NCI-H2196 treated with DMSO at 0.1 percent for 48 hours (cell line): Measurements from ENCODE around the gene SPTBN1.
"Not testable (repeated sequence)": the region's sequence is repeated elsewhere in the genome, so short reads cannot be mapped to it uniquely, and the experiment has no call there.

ENCODE experiments used
- DNase-seq: peaks from one replicate; lab custom pipeline; 2025; ENCODE audit not compliant: unreplicated experiment; lab: John Stamatoyannopoulos, UW

The SPTBN1 gene

GRCh38 chr2:54691445-54692135 lies 235.5 kb downstream of the SPTBN1 start:
- DNase-seq = no peak

DNA sequence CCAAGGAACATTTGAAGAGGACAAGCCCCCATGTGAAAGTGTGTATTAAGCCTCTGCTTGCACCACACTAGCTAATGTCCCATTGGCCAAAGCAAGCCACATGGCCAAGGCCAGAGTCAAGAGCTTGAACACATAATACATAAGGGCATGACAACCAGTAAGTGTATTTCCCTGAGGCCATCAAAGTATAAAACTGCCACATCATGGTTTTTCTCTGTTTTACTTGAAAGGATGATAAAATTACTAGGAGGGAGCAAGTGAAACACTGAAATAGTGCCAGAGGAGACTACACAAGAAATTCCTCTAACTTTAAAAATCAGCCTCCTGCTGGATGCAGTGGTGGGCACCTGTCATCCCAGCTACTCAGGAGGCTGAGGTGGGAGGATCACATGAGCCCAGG lies 236.4 kb downstream of the SPTBN1 start:
- DNase-seq = no peak

- DNase-seq = no peak
Measured at GRCh38 chr2:54695378-54695777, 239.3 kb downstream of the SPTBN1 start.

GRCh38 chr2:54697934-54698333 lies 241.8 kb downstream of the SPTBN1 start:
- no peak for DNase-seq

- not testable (repeated sequence) for DNase-seq
Measured at GRCh38 chr2:54698926-54699325, 242.8 kb downstream of the SPTBN1 start.

DNA sequence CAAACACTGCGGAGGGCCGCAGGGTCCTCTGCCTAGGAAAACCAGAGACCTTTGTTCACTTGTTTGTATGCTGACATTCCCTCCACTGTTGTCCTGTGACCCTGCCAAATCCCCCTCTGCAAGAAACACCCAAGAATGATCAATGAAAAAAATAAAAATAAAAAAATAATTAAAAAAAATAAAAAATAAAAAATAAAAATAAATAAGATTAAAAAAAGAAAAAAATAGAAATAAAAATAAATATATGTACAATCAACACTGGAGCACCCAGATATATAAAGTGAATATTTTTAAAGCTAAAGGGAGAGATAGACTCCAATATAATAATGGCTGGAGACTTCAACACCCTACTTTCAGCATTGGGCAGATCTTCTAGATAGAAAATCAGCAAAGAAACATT lies 243.5 kb downstream of the SPTBN1 start:
- no peak for DNase-seq

GRCh38 chr2:54701029-54701428 lies 244.9 kb downstream of the SPTBN1 start:
- no peak for DNase-seq

DNA sequence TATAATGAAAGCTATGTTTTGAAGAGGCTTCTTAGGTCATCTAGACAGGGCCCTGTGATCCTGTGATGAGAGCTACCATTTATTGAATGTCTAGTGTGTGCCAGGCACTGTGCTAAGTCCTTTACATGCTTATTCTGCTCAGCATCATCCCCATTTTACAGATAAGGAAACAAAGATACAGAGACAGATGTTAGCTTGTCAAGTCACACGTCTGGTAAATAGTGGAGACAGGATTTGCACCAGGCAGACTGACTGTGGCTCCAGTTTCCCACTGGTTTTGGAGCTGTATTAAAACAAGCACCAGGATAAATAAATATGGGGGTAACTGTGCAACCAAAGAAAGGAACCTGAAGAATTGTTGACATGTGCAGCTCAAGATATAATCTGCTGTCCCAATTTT lies 248.1 kb downstream of the SPTBN1 start:
- DNase-seq = no peak

GRCh38 chr2:54704688-54705605 lies 248.8 kb downstream of the SPTBN1 start:
- peak; percentile 1 for DNase-seq

GRCh38 chr2:54706622-54707021 lies 250.5 kb downstream of the SPTBN1 start:
- no peak for DNase-seq

- DNase-seq = no peak
Measured at GRCh38 chr2:54708584-54709335, 252.6 kb downstream of the SPTBN1 start.

DNA sequence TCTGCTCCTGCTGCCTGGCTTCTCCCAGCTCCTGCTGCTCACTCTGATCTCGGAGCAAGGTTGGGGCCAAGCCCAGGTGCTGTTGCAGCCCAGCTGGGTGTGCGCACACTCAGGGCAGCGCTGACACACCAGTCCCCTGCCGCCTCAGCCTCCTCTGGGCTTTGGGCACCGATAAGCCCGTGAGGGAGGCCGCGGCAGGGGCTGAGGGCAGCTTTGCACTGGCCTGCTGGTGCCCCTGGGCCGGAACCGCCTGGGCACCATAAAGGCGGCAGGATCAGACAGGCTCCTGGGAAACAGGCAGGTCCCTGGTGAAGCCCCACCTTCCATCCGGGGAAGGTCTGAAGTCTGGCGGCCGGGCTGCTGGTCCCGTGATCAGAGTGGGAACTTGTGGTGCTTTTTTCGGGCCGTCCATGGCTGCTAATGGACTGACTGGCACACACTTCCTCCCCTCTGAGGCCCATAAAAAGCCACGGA lies 253.2 kb downstream of the SPTBN1 start:
- no peak for DNase-seq

- no peak for DNase-seq
Measured at GRCh38 chr2:54710216-54710615, 254.1 kb downstream of the SPTBN1 start.

DNA sequence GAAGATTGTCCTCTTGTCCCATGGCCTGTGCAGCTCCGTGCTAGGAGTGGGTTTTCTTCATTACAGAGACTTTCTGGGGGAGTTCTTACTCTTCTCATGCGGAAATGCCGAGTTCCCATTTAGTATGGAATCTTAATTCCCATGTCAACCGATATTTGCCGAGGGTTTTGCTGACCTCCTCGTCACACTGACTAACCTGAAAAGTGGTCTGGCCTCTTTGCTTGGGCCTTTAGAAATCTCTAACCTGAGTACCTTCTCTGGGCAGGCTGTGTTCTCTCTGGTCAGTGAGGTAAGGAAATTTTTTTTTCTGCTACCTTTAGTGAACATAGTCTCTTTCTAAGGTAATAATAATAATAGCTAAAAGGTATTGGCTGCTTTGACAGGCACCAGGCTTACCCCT lies 256.4 kb downstream of the SPTBN1 start:
- DNase-seq = no peak

- DNase-seq = no peak
Measured at GRCh38 chr2:54714996-54715395, 258.9 kb downstream of the SPTBN1 start.

DNA sequence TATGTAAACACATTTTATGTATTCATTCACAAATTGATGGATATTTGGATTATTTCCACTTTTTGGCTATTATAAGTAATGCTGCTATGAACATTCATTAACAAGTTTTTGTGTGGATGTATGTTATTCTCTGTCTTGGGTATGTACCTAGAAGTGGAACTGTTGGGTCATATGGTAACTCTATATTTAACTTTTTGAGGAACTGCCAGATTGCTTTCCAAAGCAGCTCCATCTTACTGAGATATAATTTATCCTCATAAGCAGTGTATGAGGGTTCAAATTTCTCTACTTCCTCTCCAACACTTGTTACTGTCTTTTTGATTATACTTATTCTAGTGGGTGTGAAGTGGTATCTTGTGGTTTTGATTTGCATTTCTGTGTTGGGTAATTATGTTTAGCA lies 260.2 kb downstream of the SPTBN1 start:
- DNase-seq = no peak

GRCh38 chr2:54720563-54720962 lies 264.4 kb downstream of the SPTBN1 start:
- no peak for DNase-seq
